HEK293T (cell line): Measurements from ENCODE around the gene RBBP8.

ENCODE experiments used
- BHLHE40 ChIP-seq: fragments of 450-650 bp; IDR thresholded peaks from 2 replicates; pipeline ENCODE4 v1.6.1; 2016; ENCODE audit warnings: mild to moderate bottlenecking, moderate library complexity, borderline replicate concordance
- ELF4 ChIP-seq: fragments of 450-650 bp; IDR thresholded peaks from 2 replicates; pipeline ENCODE4 v1.6.1; 2017; ENCODE audit warnings: antibody characterized with exemption
- FOXA1 ChIP-seq: fragments of 450-650 bp; IDR thresholded peaks from 2 replicates; pipeline ENCODE4 v1.6.1; 2016; ENCODE audit warnings: mild to moderate bottlenecking
- FOXM1 ChIP-seq: fragments of 450-650 bp; IDR thresholded peaks from 2 replicates; pipeline ENCODE4 v1.6.1; 2017; ENCODE audit warnings: mild to moderate bottlenecking, borderline replicate concordance
- LEF1 ChIP-seq: fragments of 450-650 bp; IDR thresholded peaks from 2 replicates; pipeline ENCODE4 v1.6.1; 2017; ENCODE audit warnings: mild to moderate bottlenecking, borderline replicate concordance
- NFRKB ChIP-seq: fragments of 450-650 bp; IDR thresholded peaks from 2 replicates; pipeline ENCODE4 v1.6.1; 2016; ENCODE audit warnings: mild to moderate bottlenecking, moderate library complexity
- SP1 ChIP-seq: fragments of 450-650 bp; IDR thresholded peaks from 2 replicates; pipeline ENCODE4 v1.6.1; 2017
- SUZ12 ChIP-seq: fragments of 450-650 bp; IDR thresholded peaks from 2 replicates; pipeline ENCODE4 v1.6.1; 2016; ENCODE audit warnings: mild to moderate bottlenecking
- TF ChIP-seq, protein P1 (sequence below): fragments of 450-650 bp; IDR thresholded peaks from 2 replicates; pipeline ENCODE4 v1.6.1; 2016

DNA sequence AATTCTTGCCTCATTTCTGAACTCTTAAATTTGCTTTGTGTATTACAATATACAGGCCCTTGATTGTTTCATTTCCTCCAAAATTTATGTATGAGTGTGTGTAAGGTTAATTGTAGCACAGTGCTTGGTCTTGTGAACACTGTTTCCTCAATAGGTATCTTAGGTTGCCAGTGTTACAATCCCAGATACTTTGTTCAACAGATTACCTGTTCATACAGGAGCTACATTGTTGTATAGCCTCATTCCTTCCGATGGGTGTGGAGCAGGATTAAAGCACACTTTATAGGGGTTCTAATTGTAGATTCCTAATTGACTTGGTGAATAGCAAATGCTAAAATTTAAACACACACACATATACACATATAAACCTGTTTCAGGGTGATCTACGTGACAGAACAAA lies 10.7 kb downstream of the RBBP8 start:
- TF ChIP-seq FOXM1 = no peak
- TF ChIP-seq NFRKB = no peak
- TF ChIP-seq FOXA1 = no peak
- TF ChIP-seq BHLHE40 = no peak
- TF ChIP-seq SUZ12 = no peak
- TF ChIP-seq, protein P1, sequence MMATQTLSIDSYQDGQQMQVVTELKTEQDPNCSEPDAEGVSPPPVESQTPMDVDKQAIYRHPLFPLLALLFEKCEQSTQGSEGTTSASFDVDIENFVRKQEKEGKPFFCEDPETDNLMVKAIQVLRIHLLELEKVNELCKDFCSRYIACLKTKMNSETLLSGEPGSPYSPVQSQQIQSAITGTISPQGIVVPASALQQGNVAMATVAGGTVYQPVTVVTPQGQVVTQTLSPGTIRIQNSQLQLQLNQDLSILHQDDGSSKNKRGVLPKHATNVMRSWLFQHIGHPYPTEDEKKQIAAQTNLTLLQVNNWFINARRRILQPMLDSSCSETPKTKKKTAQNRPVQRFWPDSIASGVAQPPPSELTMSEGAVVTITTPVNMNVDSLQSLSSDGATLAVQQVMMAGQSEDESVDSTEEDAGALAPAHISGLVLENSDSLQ = no peak
- no peak for TF ChIP-seq ELF4
- no peak for TF ChIP-seq LEF1
- TF ChIP-seq SP1 = no peak
